Keratinocyte (primary cell): Measurements from ENCODE around the gene C18orf54. TPM values are rescaled to one million over a fixed set of nuclear protein-coding genes. Genes with fewer than 3 reads are reported as not detected.

Experiments
- DNase-seq: peaks from one replicate; pipeline ENCODE4 v3.0.0-alpha.2; 2011; ENCODE audit warnings: low read depth, missing footprints, low spot score
- FAIRE-seq: peaks from 2 replicates; lab custom pipeline; 2011; peaks lifted over from hg19 to GRCh38; lab: Jason Lieb, UNC
- H2AFZ ChIP-seq: 2 replicates; pipeline ENCODE4 v1.6.0; 2012; ENCODE audit warnings: low read length, control low read depth, inconsistent platforms; ENCODE audit not compliant: control insufficient read depth
- H3K27ac ChIP-seq: 2 replicates; pipeline ENCODE4 v1.5.1; 2011; ENCODE audit warnings: low read length; ENCODE audit not compliant: control insufficient read depth, insufficient read depth
- H3K27me3 ChIP-seq: 3 replicates; pipeline ENCODE4 v1.6.0; 2011; ENCODE audit warnings: low read length; ENCODE audit not compliant: control insufficient read depth, insufficient read depth; ENCODE audit errors: extremely low read depth
- H3K36me3 ChIP-seq, 2 experiments: 2 replicates in 1 of 2; 3 replicates in 1 of 2; pipeline ENCODE4 v1.5.1; 2011; ENCODE audit warnings: low read length in 2 of 2, mild to moderate bottlenecking in 1 of 2; ENCODE audit not compliant: control insufficient read depth in 2 of 2, insufficient read depth in 2 of 2; ENCODE audit errors: extremely low read depth in 1 of 2
- H3K4me1 ChIP-seq: 3 replicates; pipeline ENCODE4 v1.5.1; 2011; ENCODE audit warnings: low read length; ENCODE audit not compliant: control insufficient read depth, insufficient read depth; ENCODE audit errors: extremely low read depth
- H3K4me2 ChIP-seq: 3 replicates; pipeline ENCODE4 v1.6.0; 2011; ENCODE audit warnings: low read depth, low read length; ENCODE audit not compliant: control insufficient read depth, insufficient read depth; ENCODE audit errors: extremely low read depth
- H3K4me3 ChIP-seq, 3 experiments: fragments of 200-600 bp in 1 of 3; sonication (generic) in 1 of 3; 2 replicates in 2 of 3; 3 replicates in 1 of 3; pipeline ENCODE4 v1.5.1; 2011 to 2016; ENCODE audit warnings: low read length in 3 of 3, mild to moderate bottlenecking in 3 of 3, control low read depth in 2 of 3, inconsistent platforms in 1 of 3, low read depth in 1 of 3, mixed read lengths in 1 of 3, mixed run types in 1 of 3, moderate library complexity in 1 of 3; ENCODE audit not compliant: control insufficient read depth in 2 of 3, insufficient read depth in 2 of 3; ENCODE audit errors: extremely low read depth in 1 of 3
- H3K79me2 ChIP-seq: 2 replicates; pipeline ENCODE4 v1.6.0; 2012; ENCODE audit warnings: low read length; ENCODE audit not compliant: control insufficient read depth, insufficient read depth
- H3K9ac ChIP-seq: 3 replicates; pipeline ENCODE4 v1.6.0; 2011; ENCODE audit warnings: low read length; ENCODE audit not compliant: control insufficient read depth, insufficient read depth; ENCODE audit errors: extremely low read depth
- H3K9me1 ChIP-seq: 3 replicates; pipeline ENCODE4 v1.6.0; 2011; ENCODE audit warnings: low read length; ENCODE audit not compliant: control insufficient read depth, insufficient read depth; ENCODE audit errors: extremely low read depth
- H3K9me3 ChIP-seq: 2 replicates; pipeline ENCODE4 v1.5.1; 2012; ENCODE audit warnings: low read depth, low read length; ENCODE audit not compliant: control insufficient read depth
- H4K20me1 ChIP-seq: 3 replicates; pipeline ENCODE4 v1.6.0; 2011; ENCODE audit warnings: low read length; ENCODE audit not compliant: control insufficient read depth, insufficient read depth; ENCODE audit errors: extremely low read depth
- CTCF ChIP-seq, 3 experiments: IDR thresholded peaks in 1 of 3; conservative IDR thresholded peaks in 1 of 3; optimal IDR thresholded peaks in 1 of 3; 2 replicates in 2 of 3; 3 replicates in 1 of 3; pipeline versions ENCODE3 to v1.5.1; 2011; ENCODE audit warnings: low read length in 3 of 3, mild to moderate bottlenecking in 3 of 3, moderate library complexity in 2 of 3, control low read depth in 1 of 3, inconsistent platforms in 1 of 3; ENCODE audit not compliant: insufficient read depth in 2 of 3; ENCODE audit errors: extremely low read depth in 1 of 3
- EZH2 ChIP-seq: IDR thresholded peaks from one replicate; pipeline ENCODE4 v1.6.1; 2012; ENCODE audit warnings: inconsistent platforms, mild to moderate bottlenecking, low read length, moderate library complexity
- dilution Hi-C: fragments of 300-500 bp; cut with MboI; formaldehyde crosslinking; loops from one replicate; pipeline ENCODE4 v1.7.0; 2020; ENCODE audit warnings: low sequenced_read_pairs; ENCODE audit not compliant: extremely low pct_ligation_motif_present
- polyA plus RNA-seq, 5 experiments: library from polyadenylated mRNA; depleted of rRNA in 3 of 5; stranded (reverse) in 3 of 5; stranded (forward) in 1 of 5; unstranded in 1 of 5; fragments of >200 nt; gene quantifications; 1 replicate in 1 of 5; 2 replicates in 3 of 5; 3 replicates in 1 of 5; pipeline versions ENCODE4 v1.2.1 to v1.2.3, GENCODE V29; 2011 to 2012; ENCODE audit warnings: missing spikeins in 2 of 5, low read depth in 1 of 5, low replicate concordance in 1 of 5

The C18orf54 gene
- polyA plus RNA-seq, 1 donor (not counting 4 experiments of a cell fraction or from before 2014, with no cell fraction given), result 5.1 TPM

- no peak overlapping the region for H3K27ac ChIP-seq
- no peaks in the 10 kb centered on the region for H3K36me3 ChIP-seq
- no peaks in the 10 kb centered on the region for H3K9me1 ChIP-seq
- no peak overlapping the region for H3K9ac ChIP-seq
- no peak overlapping the region for H2AFZ ChIP-seq
- no peaks in the 10 kb centered on the region for H4K20me1 ChIP-seq
- no peak overlapping the region for H3K4me2 ChIP-seq
- no peak for FAIRE-seq
- no peak for TF ChIP-seq EZH2
- no peak for TF ChIP-seq CTCF (optimal IDR thresholded peaks at IDR 0.05 in 1 of 3, IDR thresholded peaks at IDR 0.05 in 1 of 3, conservative IDR thresholded peaks at IDR 0.05 in 1 of 3; ENCODE audit: extremely low read depth in 1 of 3, insufficient read depth in 2 of 3, low read length in 3 of 3)
- no peaks in the 10 kb centered on the region for H3K9me3 ChIP-seq
- peaks cover 7% of the 10 kb centered on the region for H3K79me2 ChIP-seq
- dilution Hi-C loops, result no loop called here
- no peak for DNase-seq
- no peaks in the 10 kb centered on the region for H3K27me3 ChIP-seq
- H3K4me3 ChIP-seq, result no peak overlapping the region
- H3K4me1 ChIP-seq, result peaks cover 10% of the 10 kb centered on the region
These were observed 2.7 kb downstream of the C18orf54 start for GRCh38 chr18:54360406-54360805.

GRCh38 chr18:54378057-54378456 lies 20.4 kb downstream of the C18orf54 start:
- Histone ChIP-seq H3K27me3 (no peaks in the 10 kb centered on the region), H3K4me3 (no peak overlapping the region), H3K79me2 (no peaks in the 10 kb centered on the region), H3K4me2 (no peak overlapping the region), H3K27ac (no peak overlapping the region), H3K9me3 (no peaks in the 10 kb centered on the region), H2AFZ (no peak overlapping the region), H3K9ac (no peak overlapping the region), H3K4me1 (no peaks in the 10 kb centered on the region), H3K9me1 (no peaks in the 10 kb centered on the region), H4K20me1 (no peaks in the 10 kb centered on the region), H3K36me3 (no peaks in the 10 kb centered on the region)
- DNase-seq (no peak), FAIRE-seq (no peak)
- TF ChIP-seq EZH2 (no peak), CTCF (optimal IDR thresholded peaks at IDR 0.05 in 1 of 3, IDR thresholded peaks at IDR 0.05 in 1 of 3, conservative IDR thresholded peaks at IDR 0.05 in 1 of 3; ENCODE audit: extremely low read depth in 1 of 3, insufficient read depth in 2 of 3, low read length in 3 of 3) (no peak)
- dilution Hi-C loops, result no loop called here
